Measurements from ENCODE around the gene FPR2. TPM values are rescaled to one million over a fixed set of nuclear protein-coding genes. Genes with fewer than 3 reads are reported as not detected.

FPR2 gene
- total and polyA plus RNA-seq, 4 donors, result 0.33 to 5.6 TPM; not detected in 2

DNA sequence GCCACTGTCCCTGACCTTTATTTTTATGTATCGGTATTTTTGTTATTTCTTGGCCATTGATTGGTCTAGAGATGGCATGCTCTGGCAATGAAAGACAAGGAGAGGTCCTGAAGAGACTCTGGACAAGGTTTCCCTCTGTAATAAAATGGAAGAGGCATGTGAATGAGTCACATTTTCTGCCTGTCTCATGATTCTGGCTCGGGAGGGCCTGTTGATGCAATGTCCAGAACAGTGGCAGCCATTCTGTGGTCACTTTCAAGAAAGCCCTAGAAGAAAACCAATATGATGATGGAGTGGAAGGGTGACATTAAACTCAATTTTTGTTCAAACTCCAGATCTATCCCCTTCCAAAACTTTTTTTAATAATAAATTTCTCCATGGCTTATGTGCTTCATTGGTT is 32.0 kb downstream of the FPR2 start:
- no peaks in the 10 kb centered on the region for H3K27me3 ChIP-seq (ENCODE audit: control insufficient read depth, insufficient read depth, low read length)
- H3K4me3 ChIP-seq (ENCODE audit: low read depth, low read length), result no peak overlapping the region
- no peaks in the 10 kb centered on the region for H3K9me3 ChIP-seq (ENCODE audit: control insufficient read depth, insufficient read depth, low read length)
- no peak overlapping the region for H3K27ac ChIP-seq (ENCODE audit: low read depth, low read length)
- H3K36me3 ChIP-seq (ENCODE audit: control insufficient read depth, insufficient read depth, low read length), result no peaks in the 10 kb centered on the region
- 75% methylated on average over 1 of the region's 2 CpGs for WGBS (ENCODE audit: insufficient coverage)
- H3K4me1 ChIP-seq (ENCODE audit: control insufficient read depth, insufficient read depth, low read length), result no peaks in the 10 kb centered on the region
- no peak for DNase-seq (ENCODE audit: low read depth in 4 of 6, low spot score in 6 of 6)

DNA sequence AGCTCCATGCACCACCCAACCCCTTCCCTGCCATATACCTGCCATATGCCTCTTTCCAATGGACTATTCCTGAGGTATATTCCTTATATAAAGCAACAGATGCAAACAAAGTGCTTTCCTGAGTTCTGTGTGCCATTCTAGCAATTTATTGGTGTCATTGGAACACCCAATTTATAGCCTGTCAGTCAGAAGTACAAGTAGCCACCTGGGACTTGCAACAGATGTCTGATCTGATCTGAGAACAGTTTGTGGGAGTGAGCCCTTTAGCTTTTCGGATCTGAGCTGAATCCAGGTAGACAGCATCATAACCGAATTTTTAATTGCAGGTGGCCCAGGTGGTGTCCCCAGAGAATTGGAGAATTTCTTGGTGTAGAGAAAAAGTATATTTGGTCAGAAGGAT is 33.0 kb downstream of the FPR2 start:
- peaks cover 3% of the 10 kb centered on the region for H3K4me1 ChIP-seq (ENCODE audit: control insufficient read depth, insufficient read depth, low read length)
- 78% methylated on average over 2 of the region's 2 CpGs for WGBS (ENCODE audit: insufficient coverage)
- H3K4me3 ChIP-seq (ENCODE audit: low read depth, low read length), result no peak overlapping the region
- H3K36me3 ChIP-seq (ENCODE audit: control insufficient read depth, insufficient read depth, low read length), result no peaks in the 10 kb centered on the region
- no peak overlapping the region for H3K27ac ChIP-seq (ENCODE audit: low read depth, low read length)
- no peaks in the 10 kb centered on the region for H3K27me3 ChIP-seq (ENCODE audit: control insufficient read depth, insufficient read depth, low read length)
- no peaks in the 10 kb centered on the region for H3K9me3 ChIP-seq (ENCODE audit: control insufficient read depth, insufficient read depth, low read length)
- DNase-seq (ENCODE audit: low read depth in 4 of 6, low spot score in 6 of 6), result no peak

DNA sequence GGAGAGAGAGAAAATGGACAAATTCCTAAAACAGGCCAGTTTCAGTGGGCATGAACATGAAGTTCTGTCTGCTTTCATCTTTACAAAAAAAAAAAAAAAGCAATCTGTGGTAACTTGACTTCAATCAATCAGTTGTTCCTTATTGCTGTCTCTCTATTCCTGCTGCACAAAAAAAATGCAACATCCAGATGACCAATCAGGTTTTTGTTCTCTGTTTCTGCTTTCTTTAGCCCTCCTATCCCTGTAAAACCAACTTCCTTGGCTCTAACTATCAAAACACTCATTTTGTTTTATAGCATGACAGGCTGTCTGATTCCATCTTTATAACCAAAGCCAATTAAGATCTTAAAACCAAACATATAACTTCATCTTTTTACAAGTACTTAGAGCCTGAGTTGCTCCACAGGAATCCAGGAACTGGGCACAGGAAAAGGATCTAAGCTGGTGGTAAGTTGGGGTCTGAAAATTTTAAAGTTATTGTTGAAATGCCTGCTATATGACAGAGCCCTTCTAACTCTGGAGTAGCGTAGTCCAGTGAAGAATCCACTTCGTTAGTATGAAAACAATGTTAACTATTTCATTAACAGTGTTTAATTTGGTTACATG is 34.0 kb downstream of the FPR2 start, which contains the start of gene FPR3:
Gene FPR3, plus strand, starts transcription at position 273 of the 606 bp plus-strand sequence. CDS start 28,592 bp downstream, outside the sequence.
- no peaks in the 10 kb centered on the region for H3K9me3 ChIP-seq (ENCODE audit: control insufficient read depth, insufficient read depth, low read length)
- no peak within 1 kb of the TSS for H3K27ac ChIP-seq (ENCODE audit: low read depth, low read length)
- no peak for DNase-seq (ENCODE audit: low read depth in 4 of 6, low spot score in 6 of 6)
- H3K4me1 ChIP-seq (ENCODE audit: control insufficient read depth, insufficient read depth, low read length), result peaks cover 8% of the 10 kb centered on the region
- H3K4me3 ChIP-seq (ENCODE audit: low read depth, low read length), result no peak within 1 kb of the TSS
- H3K36me3 ChIP-seq (ENCODE audit: control insufficient read depth, insufficient read depth, low read length), result no peaks in the 10 kb centered on the region
- no CpG with 5 or more reads among the region's 2 CpGs for WGBS (ENCODE audit: insufficient coverage)
- H3K27me3 ChIP-seq (ENCODE audit: control insufficient read depth, insufficient read depth, low read length), result no peaks in the 10 kb centered on the region

DNA sequence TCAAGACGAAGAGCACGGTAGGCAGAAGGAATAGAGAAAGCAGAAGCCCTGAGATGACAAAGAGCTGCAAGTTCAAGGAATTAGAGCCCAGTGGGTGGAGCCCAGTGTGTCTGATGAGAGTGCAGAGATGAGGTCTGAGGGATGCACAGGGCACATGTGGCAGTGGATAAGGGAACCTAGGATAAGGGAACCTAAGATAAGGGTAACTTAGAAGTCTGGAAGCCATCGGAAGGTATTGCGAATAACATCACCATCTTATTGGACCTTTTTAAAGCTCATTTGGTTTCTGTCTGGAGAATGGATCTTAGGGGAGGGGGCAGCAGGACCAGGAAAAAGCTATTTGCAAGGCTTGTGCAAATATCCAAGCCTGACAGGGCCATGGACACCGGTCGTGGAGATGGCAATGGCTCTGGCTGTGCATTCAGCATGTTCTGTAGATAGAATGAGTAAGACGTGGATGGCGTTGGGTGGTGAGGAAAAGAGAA is 35.3 kb downstream of the FPR2 start:
- peaks cover 8% of the 10 kb centered on the region for H3K4me1 ChIP-seq (ENCODE audit: control insufficient read depth, insufficient read depth, low read length)
- 85% methylated on average over 5 of the region's 8 CpGs for WGBS (ENCODE audit: insufficient coverage)
- no peaks in the 10 kb centered on the region for H3K36me3 ChIP-seq (ENCODE audit: control insufficient read depth, insufficient read depth, low read length)

DNA sequence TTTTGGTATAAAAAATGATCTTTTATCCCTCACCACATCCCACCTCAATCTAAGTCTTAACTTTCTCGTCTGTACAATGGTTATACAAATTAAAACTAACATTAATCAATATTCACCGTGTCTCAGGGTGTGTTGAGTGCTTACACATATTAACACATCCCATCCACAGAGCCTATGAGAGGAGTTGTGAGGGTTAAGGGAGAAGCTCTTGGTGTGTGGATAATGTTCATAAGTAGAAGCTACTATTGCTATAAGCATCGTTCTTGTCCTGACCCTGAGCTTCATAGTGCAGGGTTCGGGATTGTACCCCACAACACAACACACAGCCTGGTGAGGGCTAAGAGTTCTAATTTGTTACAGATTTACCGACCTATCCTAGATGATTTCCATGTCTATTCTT is 36.5 kb downstream of the FPR2 start:
- H3K4me3 ChIP-seq (ENCODE audit: low read depth, low read length), result no peak overlapping the region
- H3K4me1 ChIP-seq (ENCODE audit: control insufficient read depth, insufficient read depth, low read length), result peaks cover 8% of the 10 kb centered on the region
- no peaks in the 10 kb centered on the region for H3K9me3 ChIP-seq (ENCODE audit: control insufficient read depth, insufficient read depth, low read length)
- no peak overlapping the region for H3K27ac ChIP-seq (ENCODE audit: low read depth, low read length)
- H3K27me3 ChIP-seq (ENCODE audit: control insufficient read depth, insufficient read depth, low read length), result no peaks in the 10 kb centered on the region
- DNase-seq (ENCODE audit: low read depth in 4 of 6, low spot score in 6 of 6), result no peak
- H3K36me3 ChIP-seq (ENCODE audit: control insufficient read depth, insufficient read depth, low read length), result no peaks in the 10 kb centered on the region
- WGBS (ENCODE audit: insufficient coverage), result no CpG with 5 or more reads among the region's 5 CpGs

More for the DNA sequence above, 35.3 kb downstream of the FPR2 start:
- Histone ChIP-seq H3K27ac (ENCODE audit: low read depth, low read length) (no peak overlapping the region), H3K27me3 (ENCODE audit: control insufficient read depth, insufficient read depth, low read length) (no peaks in the 10 kb centered on the region), H3K4me3 (ENCODE audit: low read depth, low read length) (no peak overlapping the region), H3K9me3 (ENCODE audit: control insufficient read depth, insufficient read depth, low read length) (no peaks in the 10 kb centered on the region)
- DNase-seq (ENCODE audit: low read depth in 4 of 6, low spot score in 6 of 6), result no peak

DNA sequence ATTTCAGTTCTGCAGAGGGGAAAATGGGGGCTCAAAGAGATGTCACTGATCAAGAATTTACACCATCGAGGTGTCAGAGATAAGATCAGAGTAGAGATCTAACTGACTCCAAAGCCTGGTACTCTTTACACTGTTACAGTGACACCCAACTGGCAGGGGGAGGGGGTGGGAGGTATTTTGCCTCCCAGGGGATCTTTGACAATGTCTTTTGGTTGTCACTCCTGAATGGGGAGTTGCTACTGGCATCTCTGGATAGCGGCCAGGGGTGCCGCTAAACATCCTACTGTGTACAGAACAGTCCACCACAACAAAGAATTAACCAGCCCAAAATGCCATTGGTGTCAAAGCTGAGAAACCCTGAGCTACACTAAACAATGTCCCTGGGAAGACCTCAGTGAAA is 37.1 kb downstream of the FPR2 start:
- Histone ChIP-seq H3K27ac (ENCODE audit: low read depth, low read length) (no peak overlapping the region), H3K9me3 (ENCODE audit: control insufficient read depth, insufficient read depth, low read length) (no peaks in the 10 kb centered on the region), H3K36me3 (ENCODE audit: control insufficient read depth, insufficient read depth, low read length) (no peaks in the 10 kb centered on the region), H3K27me3 (ENCODE audit: control insufficient read depth, insufficient read depth, low read length) (no peaks in the 10 kb centered on the region), H3K4me3 (ENCODE audit: low read depth, low read length) (no peak overlapping the region), H3K4me1 (ENCODE audit: control insufficient read depth, insufficient read depth, low read length) (peaks cover 8% of the 10 kb centered on the region)
- DNase-seq (ENCODE audit: low read depth in 4 of 6, low spot score in 6 of 6), result no peak
- WGBS (ENCODE audit: insufficient coverage), result 100% methylated on average over 1 of the region's 3 CpGs

DNA sequence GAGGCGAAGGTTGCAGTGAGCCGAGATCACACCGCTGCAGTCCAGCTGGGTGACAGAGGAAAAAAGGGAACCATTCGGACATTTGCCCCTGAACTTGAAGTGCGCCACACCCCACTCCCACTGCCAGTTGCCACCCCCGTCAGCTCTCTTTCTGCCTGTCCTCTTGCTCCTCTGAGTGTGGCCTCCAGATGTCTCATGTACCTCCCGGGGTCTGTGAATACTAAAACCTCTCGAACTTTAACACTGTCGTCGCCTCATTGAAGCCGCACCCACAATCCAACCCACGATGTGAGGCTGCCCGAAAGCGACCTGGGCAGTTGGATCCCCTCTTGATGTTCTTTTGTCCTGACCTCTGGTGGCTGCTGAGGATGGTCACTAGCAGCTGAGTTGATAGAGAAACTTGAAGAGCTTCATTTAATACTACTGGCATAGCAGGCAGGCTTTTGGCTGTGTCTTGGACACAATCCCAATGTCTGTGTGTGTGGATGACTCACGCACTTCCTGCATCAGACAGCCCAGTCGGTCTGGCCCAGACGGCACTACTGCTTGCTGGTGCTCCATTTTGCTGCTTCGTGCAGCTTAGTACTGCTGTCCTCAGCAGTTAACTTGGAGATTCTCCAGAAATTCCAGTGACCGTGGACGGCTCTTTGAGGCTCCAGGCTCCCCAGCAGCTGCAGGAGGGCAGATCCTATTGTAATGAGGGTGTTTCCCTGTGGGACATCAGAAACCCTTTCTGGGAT is 38.2 kb downstream of the FPR2 start:
- WGBS (ENCODE audit: insufficient coverage), result 73% methylated on average over 20 of the region's 20 CpGs
- Histone ChIP-seq H3K9me3 (ENCODE audit: control insufficient read depth, insufficient read depth, low read length) (no peaks in the 10 kb centered on the region), H3K4me3 (ENCODE audit: low read depth, low read length) (no peak overlapping the region), H3K27ac (ENCODE audit: low read depth, low read length) (peak overlapping the region; percentile 47), H3K27me3 (ENCODE audit: control insufficient read depth, insufficient read depth, low read length) (no peaks in the 10 kb centered on the region), H3K36me3 (ENCODE audit: control insufficient read depth, insufficient read depth, low read length) (no peaks in the 10 kb centered on the region), H3K4me1 (ENCODE audit: control insufficient read depth, insufficient read depth, low read length) (peaks cover 8% of the 10 kb centered on the region)
- DNase-seq (ENCODE audit: low read depth in 4 of 6, low spot score in 6 of 6), result peak in 2 of 6 donors; percentile 6 to 67

DNA sequence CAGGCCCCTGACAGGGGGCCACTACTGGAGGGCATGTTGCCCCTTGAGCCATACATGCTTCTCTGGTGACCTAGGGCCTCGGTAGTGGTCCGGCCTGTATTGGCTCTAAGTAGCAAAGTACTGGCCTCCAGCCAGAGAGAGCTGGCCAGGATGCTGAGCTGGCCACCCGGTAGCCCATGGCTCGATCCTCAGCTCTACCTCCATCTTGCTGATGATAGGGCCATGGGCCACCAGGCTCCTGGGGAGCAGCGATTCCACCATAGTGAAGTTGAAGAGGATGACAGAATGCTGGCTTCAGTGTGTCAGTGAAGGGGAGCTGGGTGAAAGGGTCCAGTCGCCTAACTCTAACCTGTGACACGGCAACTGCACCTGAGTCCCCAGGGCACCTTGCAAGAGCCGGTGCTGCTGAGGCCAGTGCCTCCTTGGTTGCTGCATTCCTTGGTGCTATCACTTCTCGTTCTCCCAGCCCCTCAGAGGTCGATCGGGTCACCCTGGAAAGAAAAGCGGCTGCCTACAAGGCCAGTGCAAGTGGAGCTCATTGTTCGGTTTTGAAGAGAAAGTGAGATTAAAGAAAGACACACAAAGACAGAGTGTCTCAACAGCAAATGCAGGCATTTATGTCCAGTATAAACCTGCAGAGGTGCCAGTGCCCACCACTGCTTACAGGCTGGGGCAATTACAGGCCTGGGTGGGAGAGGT is 38.9 kb downstream of the FPR2 start:
- Histone ChIP-seq H3K4me3 (ENCODE audit: low read depth, low read length) (no peak overlapping the region), H3K36me3 (ENCODE audit: control insufficient read depth, insufficient read depth, low read length) (no peaks in the 10 kb centered on the region), H3K27me3 (ENCODE audit: control insufficient read depth, insufficient read depth, low read length) (no peaks in the 10 kb centered on the region), H3K27ac (ENCODE audit: low read depth, low read length) (peak overlapping the region; percentile 47), H3K4me1 (ENCODE audit: control insufficient read depth, insufficient read depth, low read length) (peaks cover 8% of the 10 kb centered on the region), H3K9me3 (ENCODE audit: control insufficient read depth, insufficient read depth, low read length) (no peaks in the 10 kb centered on the region)
- 83% methylated on average over 10 of the region's 13 CpGs for WGBS (ENCODE audit: insufficient coverage)
- DNase-seq (ENCODE audit: low read depth in 4 of 6, low spot score in 6 of 6), result no peak

DNA sequence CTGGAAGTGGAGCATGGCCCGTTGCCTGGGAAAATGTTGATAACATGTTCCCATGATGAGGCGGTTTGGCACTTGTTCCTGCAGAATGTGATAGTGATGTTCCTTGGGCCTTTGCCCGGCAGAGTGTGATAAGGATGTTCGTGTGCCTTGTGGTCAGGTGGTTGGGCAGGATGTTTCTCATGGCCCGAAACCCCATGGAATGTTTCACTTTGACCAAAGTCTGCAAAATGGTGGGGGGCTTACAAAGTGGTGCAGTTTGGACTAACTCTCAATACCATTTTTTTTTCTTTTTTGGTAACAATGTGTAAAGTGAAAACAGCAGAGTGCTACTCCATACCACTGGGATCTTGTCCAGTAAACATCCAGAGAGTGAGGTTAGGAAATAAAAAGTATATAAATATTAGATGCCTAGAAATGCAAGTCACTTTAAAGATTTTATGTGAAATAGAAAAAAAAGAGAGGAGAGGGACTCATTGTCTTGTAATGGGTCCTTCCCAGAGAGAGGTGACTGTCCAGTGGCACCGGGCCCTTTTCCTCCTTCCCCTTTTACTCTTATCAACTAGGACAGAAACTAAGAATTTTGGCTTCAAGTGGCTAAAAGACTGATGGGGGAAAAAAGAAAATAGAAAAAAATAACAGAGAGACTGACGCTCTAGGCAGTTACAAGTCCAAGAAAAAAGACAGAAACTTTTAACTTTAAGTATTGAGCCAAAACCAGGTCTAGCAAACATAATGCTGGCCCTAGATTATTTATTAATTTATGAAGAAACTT is 39.7 kb downstream of the FPR2 start:
- H3K4me1 ChIP-seq (ENCODE audit: control insufficient read depth, insufficient read depth, low read length), result peaks cover 8% of the 10 kb centered on the region
- no peaks in the 10 kb centered on the region for H3K36me3 ChIP-seq (ENCODE audit: control insufficient read depth, insufficient read depth, low read length)
- no peaks in the 10 kb centered on the region for H3K9me3 ChIP-seq (ENCODE audit: control insufficient read depth, insufficient read depth, low read length)
- H3K27ac ChIP-seq (ENCODE audit: low read depth, low read length), result no peak overlapping the region
- no peak overlapping the region for H3K4me3 ChIP-seq (ENCODE audit: low read depth, low read length)
- H3K27me3 ChIP-seq (ENCODE audit: control insufficient read depth, insufficient read depth, low read length), result no peaks in the 10 kb centered on the region
- WGBS (ENCODE audit: insufficient coverage), result 90% methylated on average over 4 of the region's 7 CpGs
- peak in 1 of 6 donors; percentile 17 for DNase-seq (ENCODE audit: low read depth in 4 of 6, low spot score in 6 of 6)
